Mesenchymal stem cell (in vitro differentiated cells and primary cell): ENCODE data around the gene CKAP5.

Experiments used
- DNase-seq: peaks from one replicate; pipeline ENCODE4 v3.0.0-alpha.2; 2013
- H2AFZ ChIP-seq: one replicate; pipeline ENCODE4 v1.6.1; 2013; ENCODE audit warnings: low read depth, mild to moderate bottlenecking, control low read depth, inconsistent platforms, low read length, moderate library complexity
- H2AK5ac ChIP-seq: 2 replicates; pipeline ENCODE4 v1.6.1; 2013; ENCODE audit warnings: low read length, moderate library complexity, mild to moderate bottlenecking, inconsistent platforms; ENCODE audit not compliant: severe bottlenecking
- H2BK120ac ChIP-seq: one replicate; pipeline ENCODE4 v1.6.1; 2013; ENCODE audit warnings: low read depth, mild to moderate bottlenecking, inconsistent platforms, low read length, moderate library complexity
- H2BK12ac ChIP-seq, 2 experiments: one replicate each; pipeline ENCODE4 v1.6.1; 2013; ENCODE audit warnings: inconsistent platforms in 2 of 2, low read length in 2 of 2, mild to moderate bottlenecking in 2 of 2, moderate library complexity in 2 of 2, control low read depth in 1 of 2
- H2BK15ac ChIP-seq: one replicate; pipeline ENCODE4 v1.6.1; 2013; ENCODE audit warnings: mild to moderate bottlenecking, low read depth, inconsistent platforms; ENCODE audit not compliant: poor library complexity, severe bottlenecking
- H2BK5ac ChIP-seq: 2 replicates; pipeline ENCODE4 v1.6.1; 2013; ENCODE audit warnings: low read depth, mild to moderate bottlenecking, low read length, control low read depth, inconsistent platforms; ENCODE audit not compliant: poor library complexity, severe bottlenecking
- H3K14ac ChIP-seq, 2 experiments: one replicate each; pipeline ENCODE4 v1.6.1; 2013; ENCODE audit warnings: inconsistent platforms in 2 of 2, low read length in 2 of 2, control low read depth in 1 of 2, mild to moderate bottlenecking in 1 of 2, moderate library complexity in 1 of 2
- H3K18ac ChIP-seq, 2 experiments: one replicate each; pipeline ENCODE4 v1.6.1; 2013; ENCODE audit warnings: inconsistent platforms in 2 of 2, low read length in 2 of 2, control low read depth in 1 of 2, low read depth in 1 of 2, mild to moderate bottlenecking in 1 of 2
- H3K23ac ChIP-seq, 2 experiments: one replicate each; pipeline ENCODE4 v1.6.1; 2013; ENCODE audit warnings: inconsistent platforms in 2 of 2, low read length in 2 of 2, mild to moderate bottlenecking in 2 of 2, moderate library complexity in 2 of 2, control low read depth in 1 of 2
- H3K27ac ChIP-seq: 2 replicates; pipeline ENCODE4 v1.5.1; 2013; ENCODE audit warnings: mild to moderate bottlenecking, moderate library complexity, low read length, control low read depth, inconsistent platforms; ENCODE audit not compliant: poor library complexity, severe bottlenecking
- H3K27me3 ChIP-seq, 2 experiments: 2 replicates each; pipeline versions ENCODE4 v1.6.1 to v1.7.0; 2013; ENCODE audit warnings: low read length in 2 of 2, mild to moderate bottlenecking in 2 of 2, moderate library complexity in 2 of 2, control low read depth in 1 of 2, inconsistent platforms in 1 of 2; ENCODE audit not compliant: control insufficient read depth in 1 of 2, insufficient read depth in 1 of 2
- H3K36me3 ChIP-seq, 2 experiments: 2 replicates each; pipeline versions ENCODE4 v1.6.1 to v1.7.0; 2013; ENCODE audit warnings: low read length in 2 of 2, control low read depth in 1 of 2, inconsistent platforms in 1 of 2, low read depth in 1 of 2, mild to moderate bottlenecking in 1 of 2; ENCODE audit not compliant: insufficient read depth in 2 of 2, control insufficient read depth in 1 of 2
- H3K4ac ChIP-seq, 2 experiments: one replicate each; pipeline ENCODE4 v1.6.1; 2013; ENCODE audit warnings: inconsistent platforms in 2 of 2, low read length in 2 of 2, mild to moderate bottlenecking in 2 of 2, moderate library complexity in 2 of 2, control low read depth in 1 of 2, low read depth in 1 of 2
- H3K4me1 ChIP-seq: 2 replicates; pipeline ENCODE4 v1.6.1; 2013; ENCODE audit warnings: low read depth, low read length, control low read depth; ENCODE audit not compliant: control insufficient read depth, insufficient read depth
- H3K4me2 ChIP-seq: 2 replicates; pipeline ENCODE4 v1.6.1; 2013; ENCODE audit warnings: low read length, mild to moderate bottlenecking, inconsistent platforms; ENCODE audit not compliant: poor library complexity, severe bottlenecking
- H3K4me3 ChIP-seq, 2 experiments: 2 replicates each; pipeline versions ENCODE4 v1.5.1 to v1.7.0; 2013; ENCODE audit warnings: low read length in 2 of 2, mild to moderate bottlenecking in 2 of 2, control low read depth in 1 of 2, low read depth in 1 of 2; ENCODE audit not compliant: insufficient read depth in 1 of 2
- H3K79me1 ChIP-seq: replicated peaks from 2 replicates; pipeline ENCODE4 v1.6.1; 2013; ENCODE audit warnings: mild to moderate bottlenecking, control low read depth, low read length, inconsistent platforms; ENCODE audit not compliant: poor library complexity, severe bottlenecking
- H3K9ac ChIP-seq: 2 replicates; pipeline ENCODE4 v1.7.0; 2013; ENCODE audit warnings: mild to moderate bottlenecking, low read length, moderate library complexity
- H3K9me3 ChIP-seq: 2 replicates; pipeline ENCODE4 v1.7.0; 2013; ENCODE audit warnings: mild to moderate bottlenecking, low read length; ENCODE audit not compliant: control insufficient read depth
- H4K8ac ChIP-seq: one replicate; pipeline ENCODE4 v1.6.1; 2013; ENCODE audit warnings: inconsistent platforms, mild to moderate bottlenecking, low read length, moderate library complexity
- H4K91ac ChIP-seq: one replicate; pipeline ENCODE4 v1.6.1; 2013; ENCODE audit warnings: mild to moderate bottlenecking, low read length, inconsistent platforms
- WGBS: methylation state at CpG from one replicate; pipeline ENCODE4 v1.1.7; 2013; ENCODE audit warnings: mixed read lengths; 5-methylcytosine and 5-hydroxymethylcytosine counted together

Gene CKAP5

GRCh38 chr11:46733234-46733633, 112.8 kb downstream of the CKAP5 start:
- no peak overlapping the region for H2AFZ ChIP-seq
- H2BK120ac ChIP-seq = no peak overlapping the region
- no peak overlapping the region for H2BK5ac ChIP-seq
- no peaks in the 10 kb centered on the region for H3K27me3 ChIP-seq
- no peak overlapping the region for H2AK5ac ChIP-seq
- H3K4me2 ChIP-seq = no peak overlapping the region
- no peak overlapping the region for H3K4me3 ChIP-seq
- H4K8ac ChIP-seq = no peak overlapping the region
- H3K79me1 ChIP-seq = no peaks in the 10 kb centered on the region
- H3K9me3 ChIP-seq = no peaks in the 10 kb centered on the region
- H4K91ac ChIP-seq = no peak overlapping the region
- no peak overlapping the region for H2BK12ac ChIP-seq
- no peak overlapping the region for H3K9ac ChIP-seq
- H3K14ac ChIP-seq = no peak overlapping the region
- peaks cover 5% of the 10 kb centered on the region for H3K4me1 ChIP-seq
- no peak overlapping the region for H3K27ac ChIP-seq
- 63% methylated on average over 1 of the region's 1 CpG for WGBS
- H3K18ac ChIP-seq = no peak overlapping the region
- H2BK15ac ChIP-seq = no peak overlapping the region
- H3K36me3 ChIP-seq = no peaks in the 10 kb centered on the region
- H3K4ac ChIP-seq = no peak overlapping the region
- no peak overlapping the region for H3K23ac ChIP-seq
- no peak for DNase-seq

- no peaks in the 10 kb centered on the region for H3K36me3 ChIP-seq
- 95% methylated on average over 4 of the region's 4 CpGs for WGBS
- no peaks in the 10 kb centered on the region for H3K9me3 ChIP-seq
- H3K4me1 ChIP-seq = peaks cover 5% of the 10 kb centered on the region
- no peak overlapping the region for H2BK5ac ChIP-seq
- no peak overlapping the region for H4K8ac ChIP-seq
- H2AK5ac ChIP-seq = no peak overlapping the region
- no peak overlapping the region for H2AFZ ChIP-seq
- no peaks in the 10 kb centered on the region for H3K79me1 ChIP-seq
- H3K14ac ChIP-seq = no peak overlapping the region
- H2BK12ac ChIP-seq = no peak overlapping the region
- no peak overlapping the region for H2BK120ac ChIP-seq
- H2BK15ac ChIP-seq = no peak overlapping the region
- no peak overlapping the region for H3K18ac ChIP-seq
- H3K27ac ChIP-seq = no peak overlapping the region
- H3K9ac ChIP-seq = no peak overlapping the region
- H4K91ac ChIP-seq = no peak overlapping the region
- H3K4me2 ChIP-seq = no peak overlapping the region
- H3K4me3 ChIP-seq = no peak overlapping the region
- H3K4ac ChIP-seq = no peak overlapping the region
- H3K23ac ChIP-seq = no peak overlapping the region
- no peak for DNase-seq
- no peaks in the 10 kb centered on the region for H3K27me3 ChIP-seq
These were observed 114.5 kb downstream of the CKAP5 start for GRCh38 chr11:46731545-46731944.

- no peak overlapping the region for H2BK120ac ChIP-seq
- H3K18ac ChIP-seq = no peak overlapping the region
- H3K9ac ChIP-seq = no peak overlapping the region
- H3K4me2 ChIP-seq = no peak overlapping the region
- no peak overlapping the region for H3K27ac ChIP-seq
- H3K4me3 ChIP-seq = no peak overlapping the region
- H3K79me1 ChIP-seq = no peaks in the 10 kb centered on the region
- no peaks in the 10 kb centered on the region for H3K9me3 ChIP-seq
- no peak overlapping the region for H3K4ac ChIP-seq
- H3K36me3 ChIP-seq = no peaks in the 10 kb centered on the region
- H2AFZ ChIP-seq = no peak overlapping the region
- H3K14ac ChIP-seq = no peak overlapping the region
- 89% methylated on average over 24 of the region's 24 CpGs for WGBS
- no peak for DNase-seq
- H2AK5ac ChIP-seq = no peak overlapping the region
- H2BK5ac ChIP-seq = no peak overlapping the region
- no peak overlapping the region for H2BK12ac ChIP-seq
- H3K23ac ChIP-seq = no peak overlapping the region
- no peak overlapping the region for H4K8ac ChIP-seq
- H4K91ac ChIP-seq = no peak overlapping the region
- H2BK15ac ChIP-seq = no peak overlapping the region
- peaks cover 13% of the 10 kb centered on the region for H3K4me1 ChIP-seq
- H3K27me3 ChIP-seq = no peaks in the 10 kb centered on the region
These were observed 116.7 kb downstream of the CKAP5 start for GRCh38 chr11:46729110-46730027.

GRCh38 chr11:46728659-46729040, 117.4 kb downstream of the CKAP5 start:
- Histone ChIP-seq H3K4me1 (peaks cover 13% of the 10 kb centered on the region), H2BK5ac (no peak overlapping the region), H2BK120ac (no peak overlapping the region), H3K23ac (no peak overlapping the region), H2BK12ac (no peak overlapping the region), H4K91ac (no peak overlapping the region), H2AK5ac (no peak overlapping the region), H3K4me2 (no peak overlapping the region), H3K79me1 (no peaks in the 10 kb centered on the region), H3K9me3 (no peaks in the 10 kb centered on the region), H3K9ac (no peak overlapping the region), H3K18ac (no peak overlapping the region), H3K27me3 (no peaks in the 10 kb centered on the region), H2AFZ (no peak overlapping the region), H4K8ac (peak overlapping the region; percentile 27), H3K27ac (no peak overlapping the region), H3K4me3 (no peak overlapping the region), H3K36me3 (no peaks in the 10 kb centered on the region), H2BK15ac (no peak overlapping the region), H3K14ac (no peak overlapping the region), H3K4ac (no peak overlapping the region)
- WGBS = 96% methylated on average over 7 of the region's 9 CpGs
- DNase-seq = no peak
